ENCODE measurements around the gene NRIP1. TPM values are rescaled to one million over a fixed set of nuclear protein-coding genes. Genes with fewer than 3 reads are reported as not detected.

Gene NRIP1
- total RNA-seq, 1 experiment from 2014 or later = 10.3 TPM

DNA sequence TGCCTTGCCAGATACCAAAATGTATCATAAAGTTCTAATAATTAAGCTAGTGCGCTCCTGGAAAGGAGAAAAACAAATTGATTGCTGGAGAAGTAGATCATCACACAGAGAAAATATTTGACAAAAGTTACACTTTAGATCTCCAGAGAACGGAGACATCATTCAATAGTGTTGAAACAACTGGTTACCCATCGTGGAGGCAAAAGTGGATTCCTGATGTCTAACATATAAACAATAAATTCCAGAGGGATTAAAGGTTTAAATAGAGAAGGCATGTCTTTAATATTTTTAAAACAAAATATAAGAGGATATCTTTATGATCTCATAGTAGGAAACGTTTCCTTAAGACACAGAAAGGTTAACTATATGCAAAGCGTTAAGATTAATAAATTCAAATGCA is 41.0 kb downstream of the NRIP1 start (continued):
- no peak for TF ChIP-seq ZNF416 (CRISPR knock-in tag; IDR thresholded peaks at IDR 0.05)
- no peak for TF ChIP-seq ZNF671 (CRISPR knock-in tag; IDR thresholded peaks at IDR 0.05)

DNA sequence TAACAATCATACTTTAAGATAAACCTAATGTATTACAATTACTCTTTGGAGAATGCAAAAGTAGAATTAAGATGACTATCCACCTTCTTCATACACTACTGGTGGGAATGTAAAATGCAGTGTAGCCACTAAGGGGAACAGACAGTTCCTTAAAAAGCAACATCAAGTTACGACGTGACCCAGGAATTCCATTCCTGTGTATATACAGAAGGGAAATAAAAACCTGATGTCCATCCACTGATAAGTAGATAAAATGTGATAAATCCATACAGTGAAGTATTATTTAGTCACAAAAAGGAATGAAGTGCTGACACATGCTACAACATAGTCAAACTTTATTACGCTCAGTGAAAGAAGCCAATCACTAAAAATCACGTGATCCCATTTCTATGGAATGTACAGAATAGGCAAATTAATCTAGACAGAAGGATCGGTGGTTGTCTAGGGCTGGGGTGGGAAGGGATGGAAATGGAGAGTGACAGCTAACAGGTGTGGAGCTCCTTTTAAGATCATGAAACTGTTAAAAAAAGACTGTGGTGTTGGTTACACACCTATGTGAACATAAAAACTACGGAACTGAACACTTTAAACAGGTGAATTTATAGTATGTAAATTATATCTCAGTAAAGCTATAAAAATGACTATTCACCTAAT is 42.1 kb downstream of the NRIP1 start:
- no peak for TF ChIP-seq NR2C2 (CRISPR knock-in tag; IDR thresholded peaks at IDR 0.05)
- no peak for TF ChIP-seq SOX15 (CRISPR knock-in tag; IDR thresholded peaks at IDR 0.05)
- TF ChIP-seq, protein P1, sequence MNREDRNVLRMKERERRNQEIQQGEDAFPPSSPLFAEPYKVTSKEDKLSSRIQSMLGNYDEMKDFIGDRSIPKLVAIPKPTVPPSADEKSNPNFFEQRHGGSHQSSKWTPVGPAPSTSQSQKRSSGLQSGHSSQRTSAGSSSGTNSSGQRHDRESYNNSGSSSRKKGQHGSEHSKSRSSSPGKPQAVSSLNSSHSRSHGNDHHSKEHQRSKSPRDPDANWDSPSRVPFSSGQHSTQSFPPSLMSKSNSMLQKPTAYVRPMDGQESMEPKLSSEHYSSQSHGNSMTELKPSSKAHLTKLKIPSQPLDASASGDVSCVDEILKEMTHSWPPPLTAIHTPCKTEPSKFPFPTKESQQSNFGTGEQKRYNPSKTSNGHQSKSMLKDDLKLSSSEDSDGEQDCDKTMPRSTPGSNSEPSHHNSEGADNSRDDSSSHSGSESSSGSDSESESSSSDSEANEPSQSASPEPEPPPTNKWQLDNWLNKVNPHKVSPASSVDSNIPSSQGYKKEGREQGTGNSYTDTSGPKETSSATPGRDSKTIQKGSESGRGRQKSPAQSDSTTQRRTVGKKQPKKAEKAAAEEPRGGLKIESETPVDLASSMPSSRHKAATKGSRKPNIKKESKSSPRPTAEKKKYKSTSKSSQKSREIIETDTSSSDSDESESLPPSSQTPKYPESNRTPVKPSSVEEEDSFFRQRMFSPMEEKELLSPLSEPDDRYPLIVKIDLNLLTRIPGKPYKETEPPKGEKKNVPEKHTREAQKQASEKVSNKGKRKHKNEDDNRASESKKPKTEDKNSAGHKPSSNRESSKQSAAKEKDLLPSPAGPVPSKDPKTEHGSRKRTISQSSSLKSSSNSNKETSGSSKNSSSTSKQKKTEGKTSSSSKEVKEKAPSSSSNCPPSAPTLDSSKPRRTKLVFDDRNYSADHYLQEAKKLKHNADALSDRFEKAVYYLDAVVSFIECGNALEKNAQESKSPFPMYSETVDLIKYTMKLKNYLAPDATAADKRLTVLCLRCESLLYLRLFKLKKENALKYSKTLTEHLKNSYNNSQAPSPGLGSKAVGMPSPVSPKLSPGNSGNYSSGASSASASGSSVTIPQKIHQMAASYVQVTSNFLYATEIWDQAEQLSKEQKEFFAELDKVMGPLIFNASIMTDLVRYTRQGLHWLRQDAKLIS (CRISPR knock-in tag; IDR thresholded peaks at IDR 0.05; ENCODE audit: borderline replicate concordance) = no peak
- no peak for TF ChIP-seq ETV6 (CRISPR knock-in tag; IDR thresholded peaks at IDR 0.05)
- TF ChIP-seq, protein P2, sequence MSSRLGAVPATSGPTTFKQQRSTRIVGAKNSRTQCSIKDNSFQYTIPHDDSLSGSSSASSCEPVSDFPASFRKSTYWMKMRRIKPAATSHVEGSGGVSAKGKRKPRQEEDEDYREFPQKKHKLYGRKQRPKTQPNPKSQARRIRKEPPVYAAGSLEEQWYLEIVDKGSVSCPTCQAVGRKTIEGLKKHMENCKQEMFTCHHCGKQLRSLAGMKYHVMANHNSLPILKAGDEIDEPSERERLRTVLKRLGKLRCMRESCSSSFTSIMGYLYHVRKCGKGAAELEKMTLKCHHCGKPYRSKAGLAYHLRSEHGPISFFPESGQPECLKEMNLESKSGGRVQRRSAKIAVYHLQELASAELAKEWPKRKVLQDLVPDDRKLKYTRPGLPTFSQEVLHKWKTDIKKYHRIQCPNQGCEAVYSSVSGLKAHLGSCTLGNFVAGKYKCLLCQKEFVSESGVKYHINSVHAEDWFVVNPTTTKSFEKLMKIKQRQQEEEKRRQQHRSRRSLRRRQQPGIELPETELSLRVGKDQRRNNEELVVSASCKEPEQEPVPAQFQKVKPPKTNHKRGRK (CRISPR knock-in tag; IDR thresholded peaks at IDR 0.05; ENCODE audit: borderline replicate concordance) = no peak
- TF ChIP-seq TCF7 (CRISPR knock-in tag; IDR thresholded peaks at IDR 0.05; ENCODE audit: low read depth) = no peak
- no peak for TF ChIP-seq CREM (CRISPR knock-in tag; IDR thresholded peaks at IDR 0.05)
- no peak for TF ChIP-seq RORB (CRISPR knock-in tag; IDR thresholded peaks at IDR 0.05)
- TF ChIP-seq TEAD1 (CRISPR knock-in tag; IDR thresholded peaks at IDR 0.05) = no peak
- no peak for TF ChIP-seq SMAD3 (CRISPR knock-in tag; IDR thresholded peaks at IDR 0.05; ENCODE audit: borderline replicate concordance)
- TF ChIP-seq ZNF232 (CRISPR knock-in tag; IDR thresholded peaks at IDR 0.05) = no peak
- TF ChIP-seq ATF1 (CRISPR knock-in tag; IDR thresholded peaks at IDR 0.05) = no peak
- TF ChIP-seq ZNF219 (CRISPR knock-in tag; IDR thresholded peaks at IDR 0.05; ENCODE audit: borderline replicate concordance) = no peak
- no peak for TF ChIP-seq ZNF416 (CRISPR knock-in tag; IDR thresholded peaks at IDR 0.05)
- TF ChIP-seq TEAD4 (CRISPR knock-in tag; IDR thresholded peaks at IDR 0.05) = no peak
- TF ChIP-seq GTF2I (CRISPR knock-in tag; conservative IDR thresholded peaks at IDR 0.05) = no peak
- DNase-seq (ENCODE audit: low spot score) = no peak
- no peaks in the 10 kb centered on the region for H3K4me1 Mint-ChIP-seq

DNA sequence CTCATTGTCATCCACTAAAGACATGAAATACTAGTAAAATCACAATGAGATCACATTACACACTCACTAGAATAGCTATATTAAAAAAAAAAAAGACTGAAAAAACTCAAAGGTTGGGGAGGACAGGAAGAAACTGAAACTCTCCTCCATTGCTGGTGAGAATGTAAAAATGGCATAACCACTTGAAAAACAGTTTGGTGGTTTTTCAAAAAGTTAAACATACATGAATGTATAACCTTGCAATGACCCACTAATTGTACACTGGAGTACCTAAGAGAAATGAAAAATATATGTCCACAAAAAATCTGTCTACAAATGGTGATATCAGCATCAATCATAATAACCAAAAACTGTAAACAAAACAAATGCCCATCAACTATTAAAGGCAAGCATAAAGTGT is 44.0 kb downstream of the NRIP1 start:
- POLR2A ChIA-PET = interaction anchor here (0.6 kb wide), 2 partner anchors 219 to 829 kb away, joined by 4 read pairs; no protein-coding TSS in a partner anchor
- ATAC-seq (no peak), DNase-seq (ENCODE audit: low spot score) (no peak)
- H3K27me3 Mint-ChIP-seq (ENCODE audit: low read depth) = no peaks in the 10 kb centered on the region
- H3K9me3 Mint-ChIP-seq = peaks cover 9% of the 10 kb centered on the region
- CTCF ChIA-PET = no interaction called here
- no peak overlapping the region for H3K4me3 Mint-ChIP-seq
- H3K36me3 Mint-ChIP-seq = no peaks in the 10 kb centered on the region
- no peak overlapping the region for H3K27ac Mint-ChIP-seq
- H3K4me1 Mint-ChIP-seq = no peaks in the 10 kb centered on the region
- TF ChIP-seq PRRX2 (CRISPR knock-in tag; IDR thresholded peaks at IDR 0.05) = no peak

More for the DNA sequence above, 42.1 kb downstream of the NRIP1 start:
- POLR2A ChIA-PET = no interaction called here
- H3K27me3 Mint-ChIP-seq (ENCODE audit: low read depth) = no peaks in the 10 kb centered on the region
- H3K27ac Mint-ChIP-seq = no peak overlapping the region
- H3K36me3 Mint-ChIP-seq = no peaks in the 10 kb centered on the region
- peaks cover 9% of the 10 kb centered on the region for H3K9me3 Mint-ChIP-seq
- ATAC-seq = no peak
- CTCF ChIA-PET = no interaction called here
- H3K4me3 Mint-ChIP-seq = no peak overlapping the region
